HG03558 (cell line): ENCODE measurements around the gene SLC27A2.

Experiments used
- ATAC-seq: cut with Tn5 transposase; IDR thresholded peaks from one replicate; pipeline ENCODE4 v1.9.1; 2021; ENCODE audit warnings: moderate number of reproducible peaks; ENCODE audit not compliant: unreplicated experiment; ENCODE audit errors: extremely low read depth

SLC27A2 gene

DNA sequence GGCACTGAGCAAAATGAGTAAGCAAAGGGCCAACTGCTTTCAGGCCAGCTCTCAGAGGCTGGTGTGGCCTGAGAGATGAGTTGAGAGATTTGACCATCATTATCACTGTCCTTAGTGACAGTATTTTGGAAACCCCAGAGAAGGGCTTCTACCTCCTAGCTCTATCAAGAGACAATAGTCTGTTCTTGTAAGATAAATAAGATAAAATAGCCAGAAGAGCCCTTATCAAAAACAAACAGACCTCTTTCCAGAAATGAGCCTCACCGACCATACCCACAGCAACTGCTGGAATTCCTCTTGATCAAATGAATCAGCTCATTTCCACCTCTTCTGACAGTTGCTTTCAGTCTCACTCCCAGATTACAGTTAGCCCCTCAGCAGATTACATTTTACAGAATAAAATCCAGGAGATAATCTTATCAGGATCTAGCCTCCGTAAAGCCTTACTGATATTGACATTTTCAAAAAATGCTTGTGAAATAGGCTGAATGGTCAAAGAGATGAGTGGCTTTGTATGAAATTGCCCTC, 79.0 kb downstream of the SLC27A2 start:
- ATAC-seq = no peak

DNA sequence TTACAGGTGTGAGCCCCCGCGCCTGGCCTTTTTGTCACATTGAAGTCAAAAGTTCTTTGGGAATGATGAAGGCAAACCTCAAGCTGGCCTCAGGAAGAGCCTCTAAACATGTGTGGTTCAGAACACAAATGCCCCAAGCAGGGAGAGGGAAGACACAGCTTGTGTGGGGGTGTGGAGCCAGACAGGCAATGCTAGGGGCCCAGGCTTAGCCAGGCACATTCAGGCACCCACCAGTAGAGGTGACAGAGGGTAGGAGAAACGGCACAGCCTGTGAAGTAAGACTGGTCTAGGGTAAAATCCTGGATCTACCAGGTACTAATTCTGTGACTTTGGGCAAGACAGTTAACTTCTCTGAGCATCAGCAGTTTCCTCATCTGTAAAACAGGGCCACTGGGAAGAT, 80.0 kb downstream of the SLC27A2 start:
- ATAC-seq = no peak

DNA sequence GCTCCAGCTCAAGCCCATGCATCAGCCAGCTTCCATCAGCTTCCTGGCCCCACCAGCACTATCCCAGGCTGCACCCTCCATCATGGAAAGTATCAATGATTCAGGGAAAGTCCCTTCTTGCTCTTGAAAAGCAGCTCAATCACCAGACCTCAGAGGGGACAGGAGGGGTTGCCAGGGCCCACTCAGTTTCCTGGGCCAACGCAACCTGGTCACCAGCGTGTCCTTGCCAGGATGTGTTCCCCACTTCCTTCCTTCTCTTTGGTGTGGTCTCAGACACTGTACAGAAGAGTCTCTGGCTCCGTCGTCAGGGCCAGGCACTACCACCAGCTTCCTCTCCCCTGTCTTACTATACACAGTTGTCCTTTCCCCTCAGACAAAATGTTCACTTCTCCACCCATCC, 80.5 kb downstream of the SLC27A2 start:
- no peak for ATAC-seq

DNA sequence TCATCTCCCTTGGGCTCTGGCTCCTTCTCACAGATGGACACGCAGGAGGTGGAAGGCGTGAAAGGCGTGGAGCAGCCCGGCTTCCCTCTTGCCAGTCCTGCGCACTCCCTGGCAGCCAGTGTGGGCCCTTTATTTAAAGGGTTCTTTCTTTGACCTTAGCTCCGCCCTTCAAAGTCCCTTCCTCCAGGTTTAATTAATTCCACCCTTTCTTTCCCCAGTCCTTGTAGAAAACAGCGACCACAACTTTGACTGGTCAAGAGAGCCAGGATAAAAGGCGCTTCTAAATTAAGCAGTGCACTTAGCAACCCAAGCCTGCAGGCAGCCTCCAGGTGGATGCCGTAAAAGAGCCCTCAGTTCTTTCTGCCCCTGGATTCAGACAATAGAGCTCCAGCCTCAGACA, 83.6 kb downstream of the SLC27A2 start, which contains the start of gene HDC:
Gene HDC (minus strand): TSS at position 107 of the 400 bp plus-strand sequence. CDS start 103 bp downstream, at position 4.
- no peak for ATAC-seq

DNA sequence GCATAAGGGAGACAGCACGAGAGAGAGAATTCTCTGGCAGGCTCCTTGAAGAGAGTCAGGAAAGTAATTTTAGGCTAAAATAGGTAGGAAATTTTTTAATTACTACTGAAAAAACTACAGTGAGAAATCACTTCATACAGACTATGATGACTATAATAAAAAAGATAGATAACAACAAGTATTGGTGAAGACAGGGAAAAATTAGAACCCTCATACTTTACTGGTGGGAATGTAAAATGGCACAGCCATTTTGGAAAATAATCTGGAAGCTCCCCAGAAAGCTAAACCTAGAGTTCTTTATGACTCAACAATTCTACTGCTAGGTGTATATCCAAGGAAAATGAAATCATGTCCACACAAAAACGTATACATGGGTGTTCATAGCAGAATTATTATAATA, 85.6 kb downstream of the SLC27A2 start:
- ATAC-seq = no peak

DNA sequence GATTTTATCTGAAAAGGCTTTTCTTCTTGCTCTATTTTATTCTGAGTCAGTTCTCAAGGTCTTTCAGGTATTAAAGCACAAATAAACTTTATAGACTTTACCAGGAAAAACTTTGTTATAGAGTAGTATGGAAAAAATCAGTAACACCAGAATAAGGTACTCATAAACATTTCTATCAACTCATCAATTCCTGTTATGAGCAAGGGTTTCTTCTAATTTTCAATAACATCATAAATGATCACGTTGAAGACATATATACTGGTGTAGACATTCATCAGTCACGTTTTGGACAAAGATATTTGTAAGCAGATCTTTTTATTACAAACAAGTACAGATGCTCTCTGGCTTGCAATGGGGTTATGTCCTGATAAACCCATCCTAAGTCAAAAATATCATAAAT, 93.1 kb downstream of the SLC27A2 start:
- ATAC-seq = no peak

DNA sequence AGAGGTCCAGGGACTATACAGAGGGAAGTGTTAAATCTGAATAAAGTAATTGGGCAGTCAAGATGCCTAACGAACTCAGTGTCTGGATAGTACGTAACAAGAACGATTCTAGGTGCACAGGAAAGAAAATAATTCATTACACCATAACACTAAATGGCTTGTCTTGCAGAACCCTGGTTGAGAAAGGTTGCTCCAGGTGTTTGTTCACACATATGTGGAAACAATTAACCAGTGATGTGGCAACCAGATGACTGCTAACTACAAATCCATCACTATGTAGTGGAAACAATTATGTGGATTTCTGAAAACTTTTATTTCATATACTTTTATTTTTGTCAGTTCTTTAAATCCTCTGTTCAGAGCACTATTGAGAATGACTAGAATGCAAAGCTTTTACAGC, 93.9 kb downstream of the SLC27A2 start:
- ATAC-seq = no peak

DNA sequence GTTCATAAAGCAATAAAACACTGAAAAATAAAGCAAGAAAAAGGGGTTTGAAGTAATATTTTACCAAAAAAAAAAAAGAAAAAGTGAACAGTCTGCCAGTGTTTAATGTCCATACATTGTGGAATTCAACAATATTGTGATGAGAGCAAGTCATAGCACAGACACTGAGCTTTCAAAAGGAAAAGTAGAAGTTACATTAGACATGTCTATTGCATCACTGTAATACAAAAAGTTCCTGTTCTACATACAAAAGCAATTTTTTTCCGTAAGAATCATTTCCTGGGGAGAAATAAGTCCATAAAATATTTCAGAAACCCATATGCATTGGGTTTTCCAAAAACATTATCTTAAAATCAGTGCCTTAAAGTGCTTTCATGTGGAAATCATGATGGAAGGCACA, 95.4 kb downstream of the SLC27A2 start:
- no peak for ATAC-seq

DNA sequence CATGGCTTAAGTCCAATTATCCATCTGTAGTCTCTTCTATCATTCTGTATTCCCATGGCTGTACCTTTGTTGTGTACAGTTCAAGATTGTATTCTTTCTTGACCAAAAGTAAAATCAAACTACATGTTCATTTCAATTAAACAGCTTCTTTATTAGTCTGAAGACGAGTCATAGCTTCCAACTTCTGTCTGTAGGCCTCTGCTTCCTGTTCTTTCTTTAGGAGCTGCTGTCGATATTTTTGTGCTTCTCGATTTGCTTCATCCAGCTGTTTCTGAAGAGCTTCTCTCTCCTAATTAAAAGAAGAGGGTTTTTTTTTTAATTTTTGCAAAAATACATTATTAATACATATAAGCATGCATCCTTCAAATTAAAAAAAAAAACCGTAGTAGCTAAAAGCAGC, 96.5 kb downstream of the SLC27A2 start:
- no peak for ATAC-seq

DNA sequence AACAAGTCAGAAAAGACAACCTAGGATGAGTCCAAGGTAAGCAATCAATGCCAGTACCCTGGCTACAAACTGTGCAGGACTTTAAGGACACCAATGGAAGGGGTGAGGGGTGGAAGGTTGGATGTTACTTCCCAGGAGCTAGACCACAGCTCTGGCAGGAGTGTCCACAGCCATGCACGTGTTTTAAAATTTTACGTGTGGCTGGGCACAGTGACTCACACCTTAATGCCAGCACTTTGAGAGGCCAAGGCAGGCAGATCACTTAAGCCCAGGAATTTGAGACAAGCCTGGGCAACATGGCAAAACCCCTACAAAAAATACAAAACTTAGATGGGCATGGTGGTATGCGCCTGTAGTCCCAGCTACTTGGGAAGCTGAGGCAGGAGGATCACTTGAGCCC, 98.3 kb downstream of the SLC27A2 start:
- ATAC-seq = no peak

DNA sequence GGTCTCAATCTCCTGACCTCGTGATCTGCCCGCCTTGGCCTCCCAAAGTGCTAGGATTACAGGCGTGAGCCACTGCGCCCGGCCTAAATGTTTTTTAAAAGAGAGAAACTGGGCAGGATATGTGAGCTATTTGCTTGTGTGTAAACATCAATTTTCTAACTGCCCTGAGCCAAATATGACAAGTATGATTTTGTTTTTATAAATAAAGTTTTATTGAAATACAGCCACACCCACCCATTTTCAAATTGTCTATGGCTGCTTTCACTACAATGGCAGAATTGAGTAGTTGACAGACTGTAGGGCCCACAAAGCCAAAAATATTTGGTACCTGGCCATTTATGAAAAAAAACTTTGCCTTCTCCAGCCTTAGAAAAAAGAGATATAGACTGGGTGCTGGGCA, 99.4 kb downstream of the SLC27A2 start:
- ATAC-seq = no peak
